Ishikawa (cell line): ENCODE results near the gene GALNT6.

Source experiments
- CEBPB ChIP-seq: IDR thresholded peaks from 2 replicates; pipeline ENCODE4 v1.6.1; 2012
- CREB1 ChIP-seq: IDR thresholded peaks from 2 replicates; pipeline ENCODE4 v1.6.1; 2012; ENCODE audit warnings: low read depth
- EGR1 ChIP-seq: IDR thresholded peaks from 2 replicates; pipeline ENCODE4 v1.6.1; 2012
- EP300 ChIP-seq: IDR thresholded peaks from 2 replicates; pipeline ENCODE4 v1.6.1; 2012; ENCODE audit warnings: borderline replicate concordance
- FOXM1 ChIP-seq: IDR thresholded peaks from 2 replicates; pipeline ENCODE4 v1.6.1; 2012; ENCODE audit warnings: low read depth, borderline replicate concordance
- MAX ChIP-seq: IDR thresholded peaks from 2 replicates; pipeline ENCODE4 v1.6.1; 2012
- NFIC ChIP-seq: IDR thresholded peaks from 2 replicates; pipeline ENCODE4 v1.6.1; 2012
- RAD21 ChIP-seq: IDR thresholded peaks from 2 replicates; pipeline ENCODE4 v1.6.1; 2012; ENCODE audit warnings: low read depth
- REST ChIP-seq: IDR thresholded peaks from 2 replicates; pipeline ENCODE4 v1.6.1; 2012; ENCODE audit warnings: low read depth, mild to moderate bottlenecking
- TAF1 ChIP-seq: IDR thresholded peaks from 2 replicates; pipeline ENCODE4 v1.6.1; 2012; ENCODE audit warnings: low read depth, mild to moderate bottlenecking
- TCF12 ChIP-seq: IDR thresholded peaks from 2 replicates; pipeline ENCODE4 v1.6.1; 2012; ENCODE audit warnings: low read depth
- TEAD4 ChIP-seq: IDR thresholded peaks from 2 replicates; pipeline ENCODE4 v1.6.1; 2012
- USF1 ChIP-seq: IDR thresholded peaks from 2 replicates; pipeline ENCODE4 v1.6.1; 2012
- YY1 ChIP-seq: IDR thresholded peaks from 2 replicates; pipeline ENCODE4 v1.6.1; 2012; ENCODE audit warnings: low read depth
- ZBTB7A ChIP-seq: IDR thresholded peaks from 2 replicates; pipeline ENCODE4 v1.6.1; 2012; ENCODE audit warnings: low read depth

Gene GALNT6

GRCh38 chr12:51382173-51382572 is 9.0 kb downstream of the GALNT6 start:
- TF ChIP-seq EP300 (no peak), YY1 (no peak), USF1 (no peak), CREB1 (no peak), CEBPB (no peak), NFIC (no peak), REST (no peak), MAX (no peak), FOXM1 (no peak), TEAD4 (no peak), RAD21 (no peak), ZBTB7A (no peak)

GRCh38 chr12:51381226-51382079 is 9.8 kb downstream of the GALNT6 start:
- TF ChIP-seq CREB1 = no peak
- TF ChIP-seq EGR1 = no peak
- no peak for TF ChIP-seq TCF12
- no peak for TF ChIP-seq TAF1
- no peak for TF ChIP-seq USF1
- no peak for TF ChIP-seq TEAD4
- 0 out of 2 replicates have a peak, but pooled peaks have one; percentile 47 for TF ChIP-seq ZBTB7A
- no peak for TF ChIP-seq FOXM1
- 0 out of 2 replicates have a peak, but pooled peaks have one; percentile 14 for TF ChIP-seq MAX
- peak; percentile 60 for TF ChIP-seq NFIC
- TF ChIP-seq RAD21 = no peak

GRCh38 chr12:51379571-51379970 is 11.6 kb downstream of the GALNT6 start:
- TF ChIP-seq TAF1 (no peak), FOXM1 (no peak), MAX (no peak), EP300 (no peak), RAD21 (no peak), USF1 (no peak), TEAD4 (no peak), CREB1 (no peak), ZBTB7A (no peak), EGR1 (no peak), REST (no peak), CEBPB (no peak), TCF12 (no peak), YY1 (no peak), NFIC (no peak)

GRCh38 chr12:51378749-51379148 is 12.5 kb downstream of the GALNT6 start:
- TF ChIP-seq CEBPB = no peak
- no peak for TF ChIP-seq USF1
- TF ChIP-seq REST = no peak
- no peak for TF ChIP-seq EGR1
- no peak for TF ChIP-seq YY1
- TF ChIP-seq RAD21 = no peak
- TF ChIP-seq EP300 = no peak
- no peak for TF ChIP-seq TCF12
- no peak for TF ChIP-seq ZBTB7A
- no peak for TF ChIP-seq TEAD4
